ENCODE results near the gene SREBF2.

- TF ChIP-seq REST (IDR thresholded peaks at IDR 0.05; ENCODE audit: insufficient read depth in 1 of 2, low read depth in 2 of 2, low read length in 2 of 2) (no peak), POLR2AphosphoS5 (IDR thresholded peaks at IDR 0.05; ENCODE audit: low read depth, low read length) (no peak), SIN3A (IDR thresholded peaks at IDR 0.05; ENCODE audit: borderline replicate concordance, insufficient read depth, low read length) (no peak), TAF1 (IDR thresholded peaks at IDR 0.05; ENCODE audit: borderline replicate concordance, insufficient read depth, low read length) (no peak)
These were observed 100.7 kb downstream of the SREBF2 start for GRCh38 chr22:41933411-41934177.

All from PFSK-1 (cell line).